GM19397 (cell line): Measurements from ENCODE around the gene NOPCHAP1.
A peak's percentile ranks its signal among the peaks of the same experiment; 100 is the strongest.
"Not testable (repeated sequence)": the region's sequence is repeated elsewhere in the genome, so short reads cannot be mapped to it uniquely, and the experiment has no call there.

Experiments
- ATAC-seq: cut with Tn5 transposase; IDR thresholded peaks from one replicate; pipeline ENCODE4 v1.9.1; 2021; ENCODE audit warnings: mild to moderate bottlenecking, moderate library complexity; ENCODE audit not compliant: unreplicated experiment

The NOPCHAP1 gene

DNA sequence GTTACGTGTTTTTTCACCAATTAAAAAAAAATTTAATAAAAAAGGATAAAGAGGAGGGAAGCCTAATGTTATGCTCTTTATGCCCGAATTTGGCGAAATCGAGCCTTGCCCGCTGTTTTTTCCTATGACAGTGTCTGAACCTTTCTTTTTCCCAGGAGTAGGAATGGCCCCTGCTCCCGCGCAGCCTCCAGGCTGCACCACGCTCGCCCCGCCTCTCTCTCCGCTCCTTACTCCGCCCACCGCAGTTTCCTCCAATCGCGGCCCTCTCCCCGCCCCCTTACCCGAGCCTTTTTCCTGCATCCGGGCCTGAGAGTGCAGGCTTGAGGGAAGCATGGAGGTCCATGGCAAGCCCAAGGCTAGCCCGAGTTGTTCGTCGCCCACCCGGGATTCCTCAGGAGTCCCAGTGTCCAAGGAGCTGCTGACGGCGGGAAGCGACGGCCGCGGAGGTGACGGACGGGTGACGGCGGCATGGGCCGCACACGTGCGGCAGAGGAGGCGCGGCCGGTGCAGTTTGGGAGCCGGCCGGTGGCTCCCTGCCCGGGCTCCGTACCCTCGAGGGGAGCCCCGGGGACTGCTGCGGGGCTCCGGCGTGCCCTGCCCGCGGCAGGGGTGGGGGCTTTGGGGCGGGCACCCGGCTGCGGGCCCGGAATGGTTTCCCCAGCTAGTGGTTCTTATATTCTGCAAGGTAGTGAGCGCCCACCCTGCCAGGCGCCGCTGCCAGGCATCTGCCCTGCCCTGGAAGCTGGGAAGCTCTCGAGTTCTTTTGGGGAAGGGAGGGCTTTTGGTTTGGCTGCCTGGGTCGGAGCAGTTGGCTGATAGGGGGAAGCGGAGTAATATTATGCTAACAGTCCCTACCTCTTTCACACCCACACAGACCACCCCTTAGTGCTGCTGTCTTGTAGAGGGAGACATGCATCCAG, at the start of gene NOPCHAP1:
TSS of gene NOPCHAP1 (plus strand) at position 295 of the 920 bp plus-strand sequence. CDS start at position 332, 37 bp downstream.
- peak; percentile 94 for ATAC-seq

- ATAC-seq: no peak
These were observed 47.7 kb upstream of the NOPCHAP1 start for GRCh38 chr12:104938371-104938770.

DNA sequence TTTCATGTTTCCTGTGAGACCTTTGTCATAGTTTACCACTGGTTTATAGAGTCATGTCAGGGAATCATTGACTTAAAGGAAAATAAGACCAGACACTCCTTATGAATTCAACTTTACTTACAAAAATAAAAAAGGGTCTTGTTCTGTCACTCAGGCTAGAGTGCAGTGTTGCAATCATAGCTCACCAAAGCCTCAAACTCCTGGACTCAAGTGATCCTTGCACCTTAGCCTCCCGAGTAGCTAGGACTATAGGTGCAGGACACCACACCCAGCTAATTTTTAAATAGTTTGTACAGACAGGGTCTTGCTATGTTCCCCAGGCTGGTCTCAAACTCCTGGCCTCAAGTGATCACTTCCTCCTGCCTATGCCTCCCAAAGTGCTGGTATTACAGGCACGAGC, 47.0 kb upstream of the NOPCHAP1 start:
- no peak for ATAC-seq

- no peak for ATAC-seq
These were observed 44.7 kb upstream of the NOPCHAP1 start for GRCh38 chr12:104941454-104941853.

- no peak for ATAC-seq
These were observed 44.0 kb upstream of the NOPCHAP1 start for GRCh38 chr12:104942075-104942474.

DNA sequence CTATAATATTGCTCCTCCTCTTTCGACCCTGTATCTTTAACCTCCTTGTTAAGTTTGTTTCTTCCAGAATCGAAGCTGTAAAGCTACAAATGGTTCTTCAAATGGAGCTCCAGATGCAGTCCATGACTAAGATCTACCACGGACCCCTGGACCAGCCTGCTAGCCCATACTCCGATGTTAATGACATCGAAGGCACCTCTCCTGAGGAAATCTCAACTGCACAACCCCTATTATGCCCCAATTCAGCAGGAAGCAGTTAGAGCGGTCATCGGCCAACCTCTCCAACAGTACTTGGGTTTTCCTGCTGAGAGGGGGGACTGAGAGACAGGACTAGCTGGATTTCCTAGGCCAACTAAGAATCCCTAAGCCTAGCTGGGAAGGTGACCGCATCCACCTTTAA, 42.7 kb upstream of the NOPCHAP1 start:
- ATAC-seq: not testable (repeated sequence)

DNA sequence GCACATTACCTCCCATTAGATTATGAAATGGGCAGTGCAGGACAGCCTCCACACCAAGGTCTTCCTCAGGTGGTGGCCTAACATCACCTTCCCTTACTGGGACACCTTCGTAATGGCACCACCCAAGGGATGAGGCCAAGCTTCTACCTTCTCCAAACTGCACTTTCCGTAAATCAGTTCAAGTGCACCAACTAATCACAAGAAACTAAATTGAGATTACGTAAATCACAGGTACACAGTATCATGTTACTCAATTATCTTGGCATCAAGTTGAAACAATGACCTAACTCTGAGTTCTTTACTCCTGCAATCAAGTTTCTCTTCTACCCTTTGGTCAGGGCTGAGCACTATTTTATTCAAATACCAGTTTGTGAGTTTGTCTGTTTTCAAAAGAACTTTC, 41.9 kb upstream of the NOPCHAP1 start:
- no peak for ATAC-seq

GRCh38 chr12:104948716-104949115, 37.4 kb upstream of the NOPCHAP1 start:
- not testable (repeated sequence) for ATAC-seq

DNA sequence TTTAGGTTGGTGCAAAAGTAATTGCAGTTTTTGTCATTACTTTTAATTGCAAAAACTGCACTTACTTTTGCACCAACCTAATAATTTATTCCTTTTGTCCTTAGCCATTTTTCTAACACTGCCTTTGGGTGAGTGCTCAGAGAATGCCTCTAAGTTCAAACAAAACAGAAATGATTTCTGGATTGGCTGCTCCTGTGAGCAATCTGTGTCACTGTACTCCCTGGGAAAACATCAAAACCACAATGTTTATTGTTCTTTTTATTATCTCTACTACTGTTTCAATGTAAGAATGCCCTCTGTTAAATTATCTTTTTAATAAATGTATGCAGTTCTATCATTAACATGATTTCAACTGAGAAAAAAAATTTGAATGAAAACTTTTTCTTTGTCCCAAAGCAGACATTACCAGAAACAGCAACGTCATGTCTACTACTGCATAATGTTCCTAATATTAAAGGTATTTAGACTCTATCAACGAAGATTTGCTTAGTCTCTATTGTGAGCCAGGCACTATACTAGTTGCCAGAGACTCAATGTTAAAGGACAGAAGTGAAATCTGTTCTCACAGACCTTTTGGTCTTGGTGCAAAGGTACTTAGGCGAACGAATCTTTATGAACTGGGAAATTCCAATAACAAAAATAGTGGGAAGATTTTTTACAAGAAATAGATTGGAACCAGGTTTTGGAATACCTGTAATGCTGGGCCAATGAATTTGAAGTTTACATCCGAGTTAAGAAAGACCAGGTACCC, 34.2 kb upstream of the NOPCHAP1 start:
- ATAC-seq: no peak

GRCh38 chr12:104952816-104953215, 33.3 kb upstream of the NOPCHAP1 start:
- no peak for ATAC-seq

DNA sequence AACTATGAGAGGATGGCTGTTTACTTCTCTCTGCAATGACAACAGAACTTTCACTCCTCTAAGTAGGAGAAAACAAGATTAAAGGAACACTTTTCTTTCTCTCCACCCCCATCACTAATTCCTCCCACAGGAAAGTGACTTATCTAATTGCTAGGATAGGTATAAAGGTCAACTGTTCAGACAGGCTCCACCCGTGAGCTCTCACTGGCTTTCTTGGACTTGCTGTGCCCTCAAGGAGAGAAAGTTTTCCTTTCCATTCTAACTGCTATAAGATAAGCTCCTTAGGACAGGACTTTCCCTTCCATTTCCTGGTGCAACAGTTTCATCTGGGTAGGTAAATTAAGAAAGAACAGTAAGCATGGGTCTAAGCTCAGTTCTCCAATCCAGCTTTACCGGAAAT, 32.8 kb upstream of the NOPCHAP1 start:
- ATAC-seq: no peak

DNA sequence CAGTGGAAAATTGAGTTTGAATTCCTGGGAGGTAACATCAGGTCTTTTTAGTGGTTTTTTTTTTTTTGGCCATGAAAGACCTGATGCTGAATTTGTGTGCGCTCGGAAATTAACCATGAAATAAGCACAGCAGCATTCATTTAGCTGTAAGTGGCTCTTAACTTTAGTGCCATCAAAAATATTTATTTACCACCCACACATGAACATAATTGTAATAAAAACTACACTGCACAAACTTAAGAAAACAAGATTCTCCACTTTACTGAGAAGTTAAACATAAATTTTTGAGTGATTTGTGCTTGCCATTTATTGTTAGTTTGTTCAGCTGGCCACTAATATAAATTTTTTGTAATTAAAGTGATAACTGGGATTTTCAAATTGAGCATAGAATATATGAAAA, 30.4 kb upstream of the NOPCHAP1 start:
- ATAC-seq: no peak

DNA sequence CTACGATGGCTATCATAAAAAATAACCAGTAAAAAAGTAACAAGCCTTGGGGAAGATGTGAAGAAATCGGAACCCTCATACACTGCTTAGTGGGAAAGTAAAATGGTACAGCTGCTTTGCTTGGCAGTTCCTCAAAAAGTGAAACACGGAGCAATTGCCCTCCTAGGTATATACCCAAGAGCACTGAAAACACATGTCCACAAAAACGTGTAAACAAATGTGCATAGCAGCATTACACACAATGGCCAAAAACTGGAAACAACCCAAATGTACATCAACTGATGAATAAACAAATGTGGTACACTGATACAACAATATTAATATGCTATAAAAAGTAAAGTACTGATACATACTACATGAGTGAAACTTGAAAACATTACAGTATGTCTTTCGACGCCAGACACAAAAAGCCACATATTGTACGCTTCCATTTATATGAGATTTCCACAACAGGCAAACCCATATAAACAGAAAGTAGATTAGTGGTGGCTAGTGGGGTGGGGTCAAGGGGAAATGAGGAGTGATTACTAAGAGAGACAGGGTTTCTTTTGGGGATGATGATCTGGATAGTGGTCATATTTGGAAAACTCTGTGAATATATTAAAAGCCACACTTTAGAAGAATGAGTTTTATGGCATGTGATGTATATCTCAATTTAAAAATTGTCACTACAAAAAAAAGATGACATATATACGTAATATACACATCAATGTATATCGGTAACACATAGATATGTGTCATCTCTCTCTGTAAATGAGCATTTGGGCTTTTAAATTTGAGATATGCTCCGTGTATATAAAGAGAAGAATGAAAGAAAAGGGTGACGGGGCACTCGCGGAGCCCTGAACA, 29.0 kb upstream of the NOPCHAP1 start:
- ATAC-seq: no peak

GRCh38 chr12:104957719-104958000, 28.5 kb upstream of the NOPCHAP1 start:
- peak; percentile 27 for ATAC-seq

- ATAC-seq: peak; percentile 84
These were observed 27.9 kb upstream of the NOPCHAP1 start, which contains the start of gene SLC41A2 for GRCh38 chr12:104958001-104958804. Gene SLC41A2, minus strand, starts transcription at chr12:104958290. Its CDS starts 29,763 bp downstream, at chr12:104928527.

DNA sequence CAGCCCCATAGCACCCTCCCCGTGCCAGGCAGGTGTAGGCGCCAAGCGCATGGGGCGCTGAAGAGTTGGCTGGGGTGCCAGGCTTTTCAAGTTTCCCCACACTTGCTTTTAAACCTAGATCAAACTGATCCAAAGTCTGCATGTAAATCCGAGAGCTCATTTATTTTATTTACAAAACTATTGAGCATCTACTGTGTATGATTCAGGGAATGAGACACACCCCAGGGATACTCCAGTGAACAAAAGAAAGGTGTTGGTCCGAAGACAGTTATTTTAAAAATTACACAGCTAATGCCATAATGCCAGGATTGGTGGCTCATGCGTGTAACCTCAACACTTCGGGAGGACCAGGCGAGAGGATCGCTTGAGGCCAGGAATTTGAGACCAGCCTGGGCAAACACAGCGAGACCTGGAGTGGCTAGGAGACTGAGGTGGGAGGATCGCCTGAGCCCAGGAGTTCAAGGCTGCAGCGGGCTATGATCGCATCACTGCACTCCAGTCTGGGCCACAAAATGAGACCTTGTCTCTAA, 27.2 kb upstream of the NOPCHAP1 start:
- ATAC-seq: no peak

DNA sequence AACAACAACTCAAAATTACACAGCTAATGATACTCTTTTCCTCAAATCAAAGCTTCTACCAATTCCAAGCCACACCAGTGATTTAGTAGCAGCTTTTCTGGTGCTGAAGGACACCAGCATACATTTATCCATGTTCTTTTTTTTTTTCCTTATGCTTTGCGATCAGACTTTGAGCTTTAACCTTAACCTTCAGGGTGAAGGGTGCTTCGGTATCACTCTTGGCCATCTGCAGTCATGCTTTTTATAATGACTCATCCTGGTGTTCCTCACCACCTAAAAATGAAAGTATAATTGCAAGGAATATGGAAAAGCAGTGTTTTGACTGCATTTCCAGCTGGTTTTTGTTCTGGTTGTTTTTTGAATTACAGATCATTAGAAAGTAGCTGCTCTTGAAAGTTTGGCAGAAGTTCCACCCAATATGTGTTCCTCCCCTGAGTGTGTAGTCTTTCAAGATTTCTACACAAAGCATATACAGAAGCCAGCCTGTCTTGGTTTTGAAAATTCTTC, 26.7 kb upstream of the NOPCHAP1 start:
- no peak for ATAC-seq

DNA sequence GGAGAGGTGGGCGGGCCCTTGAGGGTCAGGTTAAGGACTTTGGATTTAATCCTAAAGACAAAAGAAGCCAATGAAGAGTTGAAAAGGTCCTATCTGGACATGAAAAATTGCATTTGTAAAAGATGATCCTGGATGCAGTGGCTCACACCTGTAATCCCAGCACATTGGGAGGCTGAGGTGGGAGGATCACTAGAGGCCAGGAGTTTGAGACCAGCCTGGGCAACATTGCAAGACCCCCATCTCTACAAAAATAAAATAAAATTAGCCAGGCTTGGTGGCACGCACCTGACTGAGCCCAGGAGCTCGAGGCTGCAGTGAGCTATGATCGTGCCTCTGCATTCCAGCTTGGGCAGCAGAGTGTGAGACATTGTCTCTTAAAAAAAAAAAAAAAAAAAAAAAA, 25.7 kb upstream of the NOPCHAP1 start:
- ATAC-seq: no peak

DNA sequence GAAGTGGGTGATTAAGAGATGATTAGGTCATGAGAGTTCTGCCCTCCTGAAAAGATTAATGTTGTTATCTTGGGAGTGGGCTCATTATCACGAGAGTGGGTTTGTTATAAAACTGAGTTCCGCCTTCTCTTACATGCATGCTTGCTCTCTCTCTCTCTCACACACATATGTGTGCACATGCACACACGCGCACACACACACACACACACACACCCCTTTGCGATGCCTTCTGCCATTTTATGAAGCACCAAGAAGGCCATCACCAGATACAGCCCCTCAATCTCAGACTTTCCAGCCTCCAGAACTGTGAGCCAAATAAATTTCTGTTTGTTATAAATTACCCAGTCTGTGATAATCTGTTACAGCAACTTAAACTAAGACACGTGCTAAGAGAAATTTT, 22.4 kb upstream of the NOPCHAP1 start:
- ATAC-seq: no peak
